H1 (cell line): ENCODE results near the gene OSBP2.

Source experiments
- CHD1 ChIP-seq: IDR thresholded peaks from 2 replicates; pipeline ENCODE4 v1.6.1; 2012; ENCODE audit warnings: low read depth, low read length, improper control_type of control experiment
- JUN ChIP-seq: IDR thresholded peaks from 2 replicates; pipeline ENCODE4 v1.6.1; 2011; ENCODE audit warnings: low read depth, mild to moderate bottlenecking, improper control_type of control experiment, low read length
- POLR2A ChIP-seq, 2 experiments: IDR thresholded peaks; 1 replicate in 1 of 2; 2 replicates in 1 of 2; pipeline ENCODE4 v1.6.1; 2011; ENCODE audit warnings: low read depth in 2 of 2, low read length in 2 of 2, mild to moderate bottlenecking in 2 of 2; ENCODE audit errors: control extremely low read depth in 1 of 2
- POLR2AphosphoS5 ChIP-seq: IDR thresholded peaks from 2 replicates; pipeline ENCODE4 v1.6.1; 2011; ENCODE audit warnings: low read depth, low read length
- TF ChIP-seq, protein P1 (sequence below), 3 experiments: IDR thresholded peaks; 1 replicate in 2 of 3; 2 replicates in 1 of 3; pipeline versions ENCODE4 v1.5.1 to v1.6.1; 2011; ENCODE audit warnings: low read length in 3 of 3, mild to moderate bottlenecking in 3 of 3, inconsistent platforms in 2 of 3, low read depth in 1 of 3, moderate library complexity in 1 of 3; ENCODE audit not compliant: insufficient read depth in 1 of 3; ENCODE audit errors: control extremely low read depth in 1 of 3

DNA sequence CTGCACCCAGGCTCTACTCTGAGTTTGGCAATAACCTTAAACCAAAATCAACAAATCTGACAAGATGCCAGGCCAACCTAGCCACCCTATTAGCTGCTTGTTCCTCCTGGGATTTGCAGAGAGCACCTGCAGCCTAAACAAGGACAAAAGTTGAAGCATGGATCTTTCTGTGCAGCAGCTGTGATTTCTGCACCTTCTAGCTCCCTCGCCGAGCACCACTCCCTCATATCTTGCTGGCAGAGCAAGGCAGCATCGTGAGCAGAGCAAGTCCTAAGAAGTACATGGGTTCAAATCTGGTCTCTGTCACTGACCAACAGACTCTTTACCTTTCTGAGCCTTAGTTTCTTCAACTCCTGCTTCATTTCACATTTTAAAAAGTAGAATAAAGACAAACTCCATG is 235.6 kb downstream of the OSBP2 start:
- TF ChIP-seq, protein P1, sequence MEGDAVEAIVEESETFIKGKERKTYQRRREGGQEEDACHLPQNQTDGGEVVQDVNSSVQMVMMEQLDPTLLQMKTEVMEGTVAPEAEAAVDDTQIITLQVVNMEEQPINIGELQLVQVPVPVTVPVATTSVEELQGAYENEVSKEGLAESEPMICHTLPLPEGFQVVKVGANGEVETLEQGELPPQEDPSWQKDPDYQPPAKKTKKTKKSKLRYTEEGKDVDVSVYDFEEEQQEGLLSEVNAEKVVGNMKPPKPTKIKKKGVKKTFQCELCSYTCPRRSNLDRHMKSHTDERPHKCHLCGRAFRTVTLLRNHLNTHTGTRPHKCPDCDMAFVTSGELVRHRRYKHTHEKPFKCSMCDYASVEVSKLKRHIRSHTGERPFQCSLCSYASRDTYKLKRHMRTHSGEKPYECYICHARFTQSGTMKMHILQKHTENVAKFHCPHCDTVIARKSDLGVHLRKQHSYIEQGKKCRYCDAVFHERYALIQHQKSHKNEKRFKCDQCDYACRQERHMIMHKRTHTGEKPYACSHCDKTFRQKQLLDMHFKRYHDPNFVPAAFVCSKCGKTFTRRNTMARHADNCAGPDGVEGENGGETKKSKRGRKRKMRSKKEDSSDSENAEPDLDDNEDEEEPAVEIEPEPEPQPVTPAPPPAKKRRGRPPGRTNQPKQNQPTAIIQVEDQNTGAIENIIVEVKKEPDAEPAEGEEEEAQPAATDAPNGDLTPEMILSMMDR (IDR thresholded peaks at IDR 0.05; ENCODE audit: control extremely low read depth in 1 of 3, insufficient read depth in 1 of 3, low read depth in 1 of 3, low read length in 3 of 3) = no peak
- no peak for TF ChIP-seq POLR2AphosphoS5
- TF ChIP-seq JUN = no peak
- TF ChIP-seq CHD1 = no peak
- no peak for TF ChIP-seq POLR2A (IDR thresholded peaks at IDR 0.05; ENCODE audit: control extremely low read depth in 1 of 2, low read depth in 2 of 2, low read length in 2 of 2)
